GM12875 (cell line): Measurements from ENCODE around the gene PLA2G5.

Source experiments
- H3K4me3 ChIP-seq: one replicate; pipeline ENCODE4 v1.5.1; 2011; ENCODE audit warnings: low read depth, low read length, control low read depth
- TF ChIP-seq, protein P1 (sequence below): IDR thresholded peaks from 2 replicates; pipeline ENCODE4 v1.5.1; 2011; ENCODE audit warnings: low read depth, mild to moderate bottlenecking, control low read depth, inconsistent platforms, low read length, moderate library complexity, borderline replicate concordance; ENCODE audit not compliant: insufficient read depth

Gene PLA2G5

DNA sequence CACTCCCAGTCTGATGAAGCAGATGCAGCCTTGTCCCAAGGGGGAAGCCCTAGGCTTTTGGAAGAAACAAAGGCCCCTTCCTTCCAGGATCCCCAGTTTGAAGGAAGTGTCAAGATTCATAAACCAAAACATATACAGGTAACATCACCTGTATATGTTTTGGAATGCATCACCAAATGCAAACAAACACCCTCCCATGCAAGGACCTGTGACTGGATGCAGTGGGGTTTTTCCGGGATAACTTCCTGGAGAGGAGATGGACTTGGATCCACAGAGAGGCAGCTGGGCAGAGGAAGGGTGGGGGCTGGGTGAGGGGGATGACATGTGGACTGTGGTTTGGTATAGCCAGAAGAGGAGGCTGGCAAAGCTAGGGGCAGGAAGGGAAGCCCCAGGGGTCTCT is 67.6 kb downstream of the PLA2G5 start:
- TF ChIP-seq, protein P1, sequence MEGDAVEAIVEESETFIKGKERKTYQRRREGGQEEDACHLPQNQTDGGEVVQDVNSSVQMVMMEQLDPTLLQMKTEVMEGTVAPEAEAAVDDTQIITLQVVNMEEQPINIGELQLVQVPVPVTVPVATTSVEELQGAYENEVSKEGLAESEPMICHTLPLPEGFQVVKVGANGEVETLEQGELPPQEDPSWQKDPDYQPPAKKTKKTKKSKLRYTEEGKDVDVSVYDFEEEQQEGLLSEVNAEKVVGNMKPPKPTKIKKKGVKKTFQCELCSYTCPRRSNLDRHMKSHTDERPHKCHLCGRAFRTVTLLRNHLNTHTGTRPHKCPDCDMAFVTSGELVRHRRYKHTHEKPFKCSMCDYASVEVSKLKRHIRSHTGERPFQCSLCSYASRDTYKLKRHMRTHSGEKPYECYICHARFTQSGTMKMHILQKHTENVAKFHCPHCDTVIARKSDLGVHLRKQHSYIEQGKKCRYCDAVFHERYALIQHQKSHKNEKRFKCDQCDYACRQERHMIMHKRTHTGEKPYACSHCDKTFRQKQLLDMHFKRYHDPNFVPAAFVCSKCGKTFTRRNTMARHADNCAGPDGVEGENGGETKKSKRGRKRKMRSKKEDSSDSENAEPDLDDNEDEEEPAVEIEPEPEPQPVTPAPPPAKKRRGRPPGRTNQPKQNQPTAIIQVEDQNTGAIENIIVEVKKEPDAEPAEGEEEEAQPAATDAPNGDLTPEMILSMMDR = no peak
- no peak overlapping the region for H3K4me3 ChIP-seq

DNA sequence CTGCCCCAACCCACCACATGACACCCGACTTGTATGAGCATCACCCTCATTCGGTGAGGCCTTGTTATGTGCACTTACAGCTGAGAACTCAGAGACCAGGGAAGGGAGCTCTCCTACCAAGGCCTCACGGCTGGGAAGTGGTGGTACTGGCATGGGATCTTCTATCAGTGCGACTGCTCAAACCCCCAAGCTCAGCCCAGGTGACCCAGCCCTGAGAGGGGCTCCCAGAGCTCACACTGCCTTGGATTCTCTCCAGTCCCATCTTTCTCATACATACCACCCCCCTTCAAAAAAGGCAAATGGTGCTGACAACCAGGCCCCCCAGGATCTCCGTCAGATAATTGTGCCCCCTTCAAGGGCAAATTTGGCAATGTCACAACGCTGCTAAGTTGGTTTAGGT is 68.4 kb downstream of the PLA2G5 start:
- H3K4me3 ChIP-seq = no peak overlapping the region
- TF ChIP-seq, protein P1 = no peak

DNA sequence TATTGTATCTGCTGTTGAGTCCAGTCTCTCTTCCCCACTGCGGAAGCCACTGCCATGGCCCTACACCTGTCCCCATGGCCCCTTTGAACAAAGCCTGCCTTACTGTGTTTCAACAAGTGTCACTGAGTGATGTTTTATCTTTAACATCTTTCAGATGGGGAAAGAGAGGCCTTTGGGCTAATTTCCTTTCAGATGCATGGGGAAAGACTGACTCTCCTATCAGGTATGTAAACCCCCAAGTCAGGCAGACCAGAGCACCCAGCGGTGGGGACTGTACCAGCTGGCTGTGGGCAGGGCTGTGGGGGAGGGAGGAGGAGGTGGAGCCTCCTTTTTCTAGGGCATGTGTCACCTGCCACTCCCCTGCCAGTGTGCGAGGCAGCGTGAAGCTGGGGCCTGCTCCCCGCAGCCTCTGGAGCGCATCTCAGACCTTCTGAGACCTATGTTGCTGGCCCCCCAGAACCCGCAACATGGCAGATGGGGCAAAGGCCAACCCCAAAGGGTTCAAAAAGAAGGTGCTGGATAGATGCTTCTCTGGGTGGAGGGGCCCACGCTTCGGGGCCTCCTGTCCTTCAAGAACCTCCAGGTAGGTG is 69.1 kb downstream of the PLA2G5 start, which contains the start of gene PLA2G2F:
Gene PLA2G2F (plus strand): TSS at position 363 of the 590 bp plus-strand sequence. CDS start 105 bp downstream, at position 468.
- H3K4me3 ChIP-seq = no peak within 1 kb of the TSS
- TF ChIP-seq, protein P1 = no peak

DNA sequence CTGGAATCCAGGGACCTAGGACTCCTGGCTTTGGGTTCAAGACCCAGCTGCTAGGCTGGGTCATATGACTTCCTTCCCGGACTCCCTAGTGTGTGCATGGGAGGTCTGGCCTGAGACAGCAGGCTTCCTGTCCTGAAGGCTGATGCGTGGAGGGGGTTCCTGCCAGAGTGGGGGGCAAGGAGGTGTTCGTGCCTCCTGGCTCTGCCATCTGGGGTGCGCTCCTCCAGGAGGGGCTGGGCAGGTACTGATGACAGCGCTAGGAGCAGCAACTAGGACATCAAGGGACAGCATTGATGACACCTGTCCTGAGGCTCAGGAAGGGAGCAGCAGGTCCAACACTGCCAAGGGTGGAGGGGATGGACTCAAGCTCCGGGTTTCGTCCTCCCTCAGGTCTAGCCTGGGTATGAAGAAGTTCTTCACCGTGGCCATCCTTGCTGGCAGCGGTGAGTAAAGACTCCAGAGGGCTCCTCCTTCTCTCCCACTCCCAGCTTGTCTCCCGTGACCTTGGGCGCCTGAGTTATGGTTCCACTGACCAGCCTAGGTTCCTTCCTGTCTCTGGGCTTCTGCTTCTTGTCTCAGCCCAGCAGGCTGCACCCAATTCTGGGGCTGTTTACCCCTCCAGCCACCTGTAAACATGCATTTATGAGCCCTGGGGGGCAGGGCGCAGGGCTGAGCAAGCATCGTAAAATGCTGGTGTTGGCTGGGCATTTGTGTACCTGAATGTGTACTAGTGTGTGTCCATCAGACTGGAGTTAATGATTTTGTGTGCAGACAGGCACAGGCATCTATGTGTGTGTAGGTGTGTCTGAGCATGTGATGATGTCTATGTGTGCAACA is 70.0 kb downstream of the PLA2G5 start:
- no peak overlapping the region for H3K4me3 ChIP-seq
- TF ChIP-seq, protein P1 = no peak

DNA sequence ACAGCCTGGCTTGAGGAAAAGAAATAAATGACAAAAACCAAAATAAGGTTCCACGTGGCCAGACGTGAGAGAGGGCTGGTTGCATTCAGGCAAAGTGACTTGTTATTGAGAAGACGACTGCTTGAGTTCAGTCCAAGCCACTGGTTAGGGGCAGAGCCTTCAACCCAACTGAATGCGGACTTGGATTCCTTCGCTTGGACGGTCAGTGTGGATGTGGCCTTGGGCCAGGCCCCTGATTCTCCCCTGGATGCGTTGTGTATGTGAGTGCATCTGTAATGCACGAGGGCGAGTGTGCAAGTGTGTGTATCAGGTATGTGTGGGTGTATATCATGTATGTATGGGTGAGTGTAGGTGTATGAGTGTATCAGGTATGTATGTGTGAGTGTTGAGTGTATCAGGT is 71.0 kb downstream of the PLA2G5 start:
- TF ChIP-seq, protein P1 = no peak
- H3K4me3 ChIP-seq = no peak overlapping the region

DNA sequence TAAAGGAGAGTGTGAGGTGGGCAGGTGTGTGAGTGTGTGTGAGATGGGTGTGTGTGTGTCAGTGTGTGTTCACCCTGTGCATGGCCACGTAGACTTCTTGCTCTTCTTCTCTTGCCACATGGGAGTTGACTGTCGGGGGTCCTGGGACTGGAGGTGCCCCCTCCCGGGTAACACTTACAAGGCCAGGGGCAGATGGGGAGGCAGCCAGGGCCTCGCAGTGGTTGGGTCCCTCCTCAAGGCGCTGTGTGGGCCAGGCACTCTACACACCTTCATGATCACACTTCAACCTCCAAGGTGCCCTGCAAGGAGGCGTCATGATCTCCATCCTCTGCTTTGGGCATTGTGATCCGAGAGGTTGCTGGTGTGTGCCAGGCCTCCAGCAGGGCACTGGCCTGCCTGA is 71.5 kb downstream of the PLA2G5 start:
- H3K4me3 ChIP-seq = no peak overlapping the region
- TF ChIP-seq, protein P1 = no peak
